ENCODE results near the gene ACOT7.
A peak's percentile ranks its signal among the peaks of the same experiment; 100 is the strongest.

The ACOT7 gene

DNA sequence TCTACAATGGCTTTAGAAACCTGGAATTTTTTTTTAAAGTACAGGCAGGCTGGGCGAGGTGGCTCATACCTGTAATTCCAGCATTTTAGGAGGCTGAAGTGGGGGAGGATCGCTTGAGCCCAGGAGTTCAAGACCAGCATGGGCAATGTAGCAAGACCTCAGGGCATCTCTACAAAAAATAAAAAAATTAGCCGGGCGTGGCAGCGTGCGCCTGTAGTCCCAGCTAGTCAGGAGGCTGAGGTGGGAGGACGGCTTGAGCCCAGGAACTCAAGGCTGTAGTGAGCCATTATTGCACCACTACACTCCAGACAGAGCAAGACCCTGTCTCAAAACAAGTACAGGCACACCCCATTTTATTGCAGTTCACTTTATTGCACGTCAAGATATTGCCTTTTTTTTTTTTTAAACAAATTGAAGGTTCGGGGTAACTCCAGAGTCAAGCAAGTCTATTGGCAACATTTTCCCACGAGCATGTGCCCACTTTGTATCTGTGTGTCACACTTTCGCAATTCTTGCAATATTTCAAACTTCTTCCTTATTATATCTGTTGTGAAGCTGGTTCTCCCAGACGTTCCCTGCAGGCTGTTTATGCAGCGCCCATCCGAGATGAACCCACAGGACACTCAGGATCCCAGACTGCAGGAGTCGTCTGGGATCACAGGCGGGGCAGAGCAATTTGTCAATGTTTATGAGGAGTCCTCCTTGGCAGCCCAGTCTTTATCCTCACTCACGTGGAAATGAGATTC, 21.5 kb upstream of the ACOT7 start:
- Histone ChIP-seq H3K4me3 (ENCODE audit: low read length) (no peak overlapping the region), H3K27ac (ENCODE audit: low read depth, low read length) (no peak overlapping the region), H3K27me3 (ENCODE audit: control insufficient read depth, low read length) (peaks cover 23% of the 10 kb centered on the region), H3K4me2 (ENCODE audit: low read length) (no peak overlapping the region), H3K36me3 (ENCODE audit: control insufficient read depth, low read length) (no peaks in the 10 kb centered on the region), H3K4me1 (ENCODE audit: control insufficient read depth, low read length) (no peaks in the 10 kb centered on the region), H3K9me3 (ENCODE audit: control insufficient read depth, insufficient read depth, low read length) (no peaks in the 10 kb centered on the region), H3F3A (ENCODE audit: control insufficient read depth, insufficient read depth) (no peaks in the 10 kb centered on the region), H4K20me1 (ENCODE audit: control insufficient read depth, insufficient read depth, low read depth, low read length) (no peaks in the 10 kb centered on the region), H3K9me2 (replicated peaks; ENCODE audit: control insufficient read depth, low read length) (no peaks in the 10 kb centered on the region), H3K79me2 (ENCODE audit: control insufficient read depth, low read length) (no peaks in the 10 kb centered on the region)
- no peak for TF ChIP-seq EZH2phosphoT487 (IDR thresholded peaks at IDR 0.05; ENCODE audit: borderline replicate concordance, low read length)
- TF ChIP-seq, protein P1, sequence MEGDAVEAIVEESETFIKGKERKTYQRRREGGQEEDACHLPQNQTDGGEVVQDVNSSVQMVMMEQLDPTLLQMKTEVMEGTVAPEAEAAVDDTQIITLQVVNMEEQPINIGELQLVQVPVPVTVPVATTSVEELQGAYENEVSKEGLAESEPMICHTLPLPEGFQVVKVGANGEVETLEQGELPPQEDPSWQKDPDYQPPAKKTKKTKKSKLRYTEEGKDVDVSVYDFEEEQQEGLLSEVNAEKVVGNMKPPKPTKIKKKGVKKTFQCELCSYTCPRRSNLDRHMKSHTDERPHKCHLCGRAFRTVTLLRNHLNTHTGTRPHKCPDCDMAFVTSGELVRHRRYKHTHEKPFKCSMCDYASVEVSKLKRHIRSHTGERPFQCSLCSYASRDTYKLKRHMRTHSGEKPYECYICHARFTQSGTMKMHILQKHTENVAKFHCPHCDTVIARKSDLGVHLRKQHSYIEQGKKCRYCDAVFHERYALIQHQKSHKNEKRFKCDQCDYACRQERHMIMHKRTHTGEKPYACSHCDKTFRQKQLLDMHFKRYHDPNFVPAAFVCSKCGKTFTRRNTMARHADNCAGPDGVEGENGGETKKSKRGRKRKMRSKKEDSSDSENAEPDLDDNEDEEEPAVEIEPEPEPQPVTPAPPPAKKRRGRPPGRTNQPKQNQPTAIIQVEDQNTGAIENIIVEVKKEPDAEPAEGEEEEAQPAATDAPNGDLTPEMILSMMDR (IDR thresholded peaks at IDR 0.05; ENCODE audit: low read depth, low read length, poor library complexity, severe bottlenecking), result no peak

DNA sequence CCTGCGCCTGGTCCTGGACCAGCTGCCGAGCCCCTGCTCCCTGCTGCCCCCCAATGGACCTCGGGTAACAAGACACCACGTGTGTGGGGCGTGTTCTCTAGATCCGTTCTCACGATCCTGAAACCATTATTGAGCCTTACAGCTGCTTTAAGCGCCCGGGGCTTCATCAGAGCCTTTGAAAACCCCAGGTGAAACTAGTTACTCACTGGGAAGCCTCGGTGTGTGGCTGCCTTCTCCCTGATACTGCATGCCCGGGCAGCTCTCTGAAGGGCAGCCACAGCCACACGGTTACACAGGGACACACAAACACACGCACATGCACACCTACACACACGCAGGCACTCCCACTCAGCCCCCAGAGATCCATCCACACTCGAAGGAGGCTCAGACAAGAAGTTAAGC, 20.9 kb upstream of the ACOT7 start:
- H3K9me3 ChIP-seq (ENCODE audit: control insufficient read depth, insufficient read depth, low read length), result no peaks in the 10 kb centered on the region
- H3K79me2 ChIP-seq (ENCODE audit: control insufficient read depth, low read length), result no peaks in the 10 kb centered on the region
- H3K4me3 ChIP-seq (ENCODE audit: low read length), result no peak overlapping the region
- H3K4me2 ChIP-seq (ENCODE audit: low read length), result no peak overlapping the region
- no peaks in the 10 kb centered on the region for H3F3A ChIP-seq (ENCODE audit: control insufficient read depth, insufficient read depth)
- H3K27me3 ChIP-seq (ENCODE audit: control insufficient read depth, low read length), result peaks cover 17% of the 10 kb centered on the region
- H3K9me2 ChIP-seq (replicated peaks; ENCODE audit: control insufficient read depth, low read length), result no peaks in the 10 kb centered on the region
- no peaks in the 10 kb centered on the region for H3K36me3 ChIP-seq (ENCODE audit: control insufficient read depth, low read length)
- no peak overlapping the region for H3K27ac ChIP-seq (ENCODE audit: low read depth, low read length)
- no peaks in the 10 kb centered on the region for H3K4me1 ChIP-seq (ENCODE audit: control insufficient read depth, low read length)
- no peaks in the 10 kb centered on the region for H4K20me1 ChIP-seq (ENCODE audit: control insufficient read depth, insufficient read depth, low read depth, low read length)
- TF ChIP-seq EZH2phosphoT487 (IDR thresholded peaks at IDR 0.05; ENCODE audit: borderline replicate concordance, low read length), result no peak
- TF ChIP-seq, protein P1 (IDR thresholded peaks at IDR 0.05; ENCODE audit: low read depth, low read length, poor library complexity, severe bottlenecking), result peak; percentile 76

DNA sequence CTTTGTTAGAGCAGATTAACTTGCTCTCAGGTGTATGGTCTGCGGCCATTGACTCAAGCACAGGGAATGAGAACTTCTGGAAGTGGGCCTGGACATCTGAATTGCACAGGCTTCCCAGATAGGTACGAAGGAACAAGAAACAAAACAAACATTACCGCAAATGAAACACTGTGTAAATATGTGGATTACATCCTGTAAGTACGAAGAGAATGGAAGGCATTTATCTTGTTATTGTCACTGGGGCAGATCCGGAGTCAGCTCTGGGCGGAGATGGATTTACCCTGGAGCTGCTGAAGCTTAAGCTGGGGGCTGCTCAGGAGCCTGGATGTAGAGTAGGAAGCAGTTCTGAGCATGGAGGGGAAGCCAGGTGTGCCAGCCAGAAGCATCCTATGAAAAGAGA, 19.3 kb upstream of the ACOT7 start:
- H3K79me2 ChIP-seq (ENCODE audit: control insufficient read depth, low read length), result no peaks in the 10 kb centered on the region
- no peak overlapping the region for H3K27ac ChIP-seq (ENCODE audit: low read depth, low read length)
- no peak overlapping the region for H3K4me2 ChIP-seq (ENCODE audit: low read length)
- peaks cover 18% of the 10 kb centered on the region for H3K27me3 ChIP-seq (ENCODE audit: control insufficient read depth, low read length)
- H3K9me3 ChIP-seq (ENCODE audit: control insufficient read depth, insufficient read depth, low read length), result no peaks in the 10 kb centered on the region
- H3K9me2 ChIP-seq (replicated peaks; ENCODE audit: control insufficient read depth, low read length), result no peaks in the 10 kb centered on the region
- H3K4me3 ChIP-seq (ENCODE audit: low read length), result no peak overlapping the region
- no peaks in the 10 kb centered on the region for H3F3A ChIP-seq (ENCODE audit: control insufficient read depth, insufficient read depth)
- no peaks in the 10 kb centered on the region for H4K20me1 ChIP-seq (ENCODE audit: control insufficient read depth, insufficient read depth, low read depth, low read length)
- no peaks in the 10 kb centered on the region for H3K36me3 ChIP-seq (ENCODE audit: control insufficient read depth, low read length)
- H3K4me1 ChIP-seq (ENCODE audit: control insufficient read depth, low read length), result no peaks in the 10 kb centered on the region
- TF ChIP-seq, protein P1 (IDR thresholded peaks at IDR 0.05; ENCODE audit: low read depth, low read length, poor library complexity, severe bottlenecking), result no peak
- TF ChIP-seq EZH2phosphoT487 (IDR thresholded peaks at IDR 0.05; ENCODE audit: borderline replicate concordance, low read length), result no peak
